ENCODE measurements around the gene KCNK4.

DNA sequence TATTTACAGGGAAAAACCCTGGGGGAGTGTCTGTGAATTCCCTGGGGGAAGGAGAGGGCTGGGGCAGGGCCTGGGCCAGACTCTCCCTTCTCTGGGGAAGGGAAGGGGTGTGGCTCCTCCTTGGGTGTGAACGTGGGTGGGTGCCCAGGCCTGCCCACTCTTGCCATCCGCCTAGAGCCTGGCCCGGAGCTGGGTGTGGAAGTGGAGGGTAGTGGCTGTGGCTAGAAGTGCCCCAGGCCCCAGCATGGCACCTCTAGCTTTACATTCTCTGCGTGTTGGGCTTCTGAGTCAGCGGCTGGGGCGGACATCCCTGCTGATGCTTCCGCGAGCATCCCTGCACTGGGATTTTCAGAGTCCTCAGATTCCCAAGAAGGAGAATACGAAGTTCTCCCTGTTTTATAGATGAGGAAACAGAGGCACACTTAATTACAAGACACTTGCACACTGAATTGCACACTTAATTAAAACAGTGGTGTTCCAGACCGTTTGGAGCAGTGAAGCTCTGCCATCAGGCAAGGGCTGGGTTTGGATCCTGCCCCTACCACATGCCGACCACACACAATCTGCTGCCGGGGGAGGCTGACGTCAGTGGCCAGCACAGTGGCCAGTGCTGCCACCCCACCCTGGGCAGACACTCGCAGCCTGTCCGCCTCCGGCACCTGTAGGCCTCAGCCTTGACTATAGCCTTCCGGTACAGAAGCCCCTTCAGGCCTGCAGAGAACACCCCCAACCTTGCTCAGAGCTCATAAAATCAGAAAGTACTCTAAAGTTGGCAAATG is 14.3 kb upstream of the KCNK4 start:
- no peak for TF ChIP-seq POLR2A (IDR thresholded peaks at IDR 0.05)
- TF ChIP-seq, protein P1, sequence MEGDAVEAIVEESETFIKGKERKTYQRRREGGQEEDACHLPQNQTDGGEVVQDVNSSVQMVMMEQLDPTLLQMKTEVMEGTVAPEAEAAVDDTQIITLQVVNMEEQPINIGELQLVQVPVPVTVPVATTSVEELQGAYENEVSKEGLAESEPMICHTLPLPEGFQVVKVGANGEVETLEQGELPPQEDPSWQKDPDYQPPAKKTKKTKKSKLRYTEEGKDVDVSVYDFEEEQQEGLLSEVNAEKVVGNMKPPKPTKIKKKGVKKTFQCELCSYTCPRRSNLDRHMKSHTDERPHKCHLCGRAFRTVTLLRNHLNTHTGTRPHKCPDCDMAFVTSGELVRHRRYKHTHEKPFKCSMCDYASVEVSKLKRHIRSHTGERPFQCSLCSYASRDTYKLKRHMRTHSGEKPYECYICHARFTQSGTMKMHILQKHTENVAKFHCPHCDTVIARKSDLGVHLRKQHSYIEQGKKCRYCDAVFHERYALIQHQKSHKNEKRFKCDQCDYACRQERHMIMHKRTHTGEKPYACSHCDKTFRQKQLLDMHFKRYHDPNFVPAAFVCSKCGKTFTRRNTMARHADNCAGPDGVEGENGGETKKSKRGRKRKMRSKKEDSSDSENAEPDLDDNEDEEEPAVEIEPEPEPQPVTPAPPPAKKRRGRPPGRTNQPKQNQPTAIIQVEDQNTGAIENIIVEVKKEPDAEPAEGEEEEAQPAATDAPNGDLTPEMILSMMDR (IDR thresholded peaks at IDR 0.05): no peak

Data from adrenal gland (tissue), 5 donors.